Measurements from ENCODE around the gene ARRDC3.
"Not testable (repeated sequence)": the region's sequence is repeated elsewhere in the genome, so short reads cannot be mapped to it uniquely, and the experiment has no call there.

ARRDC3 gene

GRCh38 chr5:91332267-91333045 is 50.7 kb downstream of the ARRDC3 start:
- Histone ChIP-seq H3K36me3 (ENCODE audit: low read depth) (no peaks in the 10 kb centered on the region), H3K27me3 (ENCODE audit: insufficient read depth, poor library complexity, severe bottlenecking) (no peaks in the 10 kb centered on the region), H3K9me3 (ENCODE audit: severe bottlenecking) (no peaks in the 10 kb centered on the region), H3K4me1 (ENCODE audit: insufficient read depth, poor library complexity, severe bottlenecking) (peaks cover 8% of the 10 kb centered on the region), H3K4me3 (ENCODE audit: severe bottlenecking) (no peak overlapping the region), H3K27ac (ENCODE audit: poor library complexity, severe bottlenecking) (no peak overlapping the region)
- TF ChIP-seq CTCF (IDR thresholded peaks at IDR 0.05; ENCODE audit: poor library complexity, severe bottlenecking): no peak
- no peak for DNase-seq (ENCODE audit: low spot score)
- peak; percentile 87 for ATAC-seq (ENCODE audit: low read depth)

GRCh38 chr5:91331705-91332104 is 51.4 kb downstream of the ARRDC3 start:
- Histone ChIP-seq H3K27me3 (ENCODE audit: insufficient read depth, poor library complexity, severe bottlenecking) (no peaks in the 10 kb centered on the region), H3K9me3 (ENCODE audit: severe bottlenecking) (no peaks in the 10 kb centered on the region), H3K4me1 (ENCODE audit: insufficient read depth, poor library complexity, severe bottlenecking) (peaks cover 8% of the 10 kb centered on the region), H3K27ac (ENCODE audit: poor library complexity, severe bottlenecking) (no peak overlapping the region), H3K36me3 (ENCODE audit: low read depth) (no peaks in the 10 kb centered on the region), H3K4me3 (ENCODE audit: severe bottlenecking) (no peak overlapping the region)
- DNase-seq (ENCODE audit: low spot score) (no peak), ATAC-seq (ENCODE audit: low read depth) (no peak)
- TF ChIP-seq CTCF (IDR thresholded peaks at IDR 0.05; ENCODE audit: poor library complexity, severe bottlenecking): no peak

GRCh38 chr5:91329283-91329682 is 53.8 kb downstream of the ARRDC3 start:
- H3K4me3 ChIP-seq (ENCODE audit: severe bottlenecking): no peak overlapping the region
- no peak for DNase-seq (ENCODE audit: low spot score)
- no peak for ATAC-seq (ENCODE audit: low read depth)
- H3K27ac ChIP-seq (ENCODE audit: poor library complexity, severe bottlenecking): no peak overlapping the region
- no peaks in the 10 kb centered on the region for H3K36me3 ChIP-seq (ENCODE audit: low read depth)
- TF ChIP-seq CTCF (IDR thresholded peaks at IDR 0.05; ENCODE audit: poor library complexity, severe bottlenecking): no peak
- peaks cover 8% of the 10 kb centered on the region for H3K4me1 ChIP-seq (ENCODE audit: insufficient read depth, poor library complexity, severe bottlenecking)
- H3K27me3 ChIP-seq (ENCODE audit: insufficient read depth, poor library complexity, severe bottlenecking): no peaks in the 10 kb centered on the region
- no peaks in the 10 kb centered on the region for H3K9me3 ChIP-seq (ENCODE audit: severe bottlenecking)

- H3K9me3 ChIP-seq (ENCODE audit: severe bottlenecking): no peaks in the 10 kb centered on the region
- no peak overlapping the region for H3K4me3 ChIP-seq (ENCODE audit: severe bottlenecking)
- H3K27ac ChIP-seq (ENCODE audit: poor library complexity, severe bottlenecking): no peak overlapping the region
- no peaks in the 10 kb centered on the region for H3K36me3 ChIP-seq (ENCODE audit: low read depth)
- no peak for TF ChIP-seq CTCF (IDR thresholded peaks at IDR 0.05; ENCODE audit: poor library complexity, severe bottlenecking)
- no peaks in the 10 kb centered on the region for H3K27me3 ChIP-seq (ENCODE audit: insufficient read depth, poor library complexity, severe bottlenecking)
- no peak for DNase-seq (ENCODE audit: low spot score)
- H3K4me1 ChIP-seq (ENCODE audit: insufficient read depth, poor library complexity, severe bottlenecking): peaks cover 8% of the 10 kb centered on the region
- ATAC-seq (ENCODE audit: low read depth): no peak
These were observed 54.4 kb downstream of the ARRDC3 start for GRCh38 chr5:91328743-91329142.

GRCh38 chr5:91322981-91323380 is 60.1 kb downstream of the ARRDC3 start:
- H3K4me3 ChIP-seq (ENCODE audit: severe bottlenecking); ATAC-seq (ENCODE audit: low read depth); H3K36me3 ChIP-seq (ENCODE audit: low read depth); H3K9me3 ChIP-seq (ENCODE audit: severe bottlenecking); DNase-seq (ENCODE audit: low spot score); H3K27me3 ChIP-seq (ENCODE audit: insufficient read depth, poor library complexity, severe bottlenecking); H3K4me1 ChIP-seq (ENCODE audit: insufficient read depth, poor library complexity, severe bottlenecking); H3K27ac ChIP-seq (ENCODE audit: poor library complexity, severe bottlenecking): not testable (repeated sequence)
